ENCODE data around the gene ASB18.
"Not testable (repeated sequence)": the region's sequence is repeated elsewhere in the genome, so short reads cannot be mapped to it uniquely, and the experiment has no call there.

The ASB18 gene

DNA sequence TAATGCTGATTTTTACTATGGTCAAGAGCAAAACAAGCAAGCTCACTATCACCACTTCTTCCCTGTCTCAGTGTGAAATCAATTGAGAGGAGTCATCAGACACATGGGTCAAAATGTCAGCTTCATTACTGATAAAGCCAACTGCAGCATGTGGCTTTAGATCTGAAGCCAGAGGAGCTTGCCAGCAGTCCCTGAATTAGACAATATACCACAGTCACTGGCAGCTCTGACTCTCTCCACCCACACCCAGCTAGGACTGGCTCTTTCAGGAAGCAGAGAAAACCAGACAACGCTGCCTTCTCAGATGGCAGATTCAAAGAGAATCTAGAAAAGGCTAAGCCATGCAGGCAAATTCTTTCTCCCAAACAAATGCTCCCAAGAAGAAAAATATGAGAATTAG, 20.0 kb upstream of the ASB18 start:
- no peak for DNase-seq

GRCh38 chr2:236282406-236282805, 18.2 kb upstream of the ASB18 start:
- no peak for DNase-seq

DNA sequence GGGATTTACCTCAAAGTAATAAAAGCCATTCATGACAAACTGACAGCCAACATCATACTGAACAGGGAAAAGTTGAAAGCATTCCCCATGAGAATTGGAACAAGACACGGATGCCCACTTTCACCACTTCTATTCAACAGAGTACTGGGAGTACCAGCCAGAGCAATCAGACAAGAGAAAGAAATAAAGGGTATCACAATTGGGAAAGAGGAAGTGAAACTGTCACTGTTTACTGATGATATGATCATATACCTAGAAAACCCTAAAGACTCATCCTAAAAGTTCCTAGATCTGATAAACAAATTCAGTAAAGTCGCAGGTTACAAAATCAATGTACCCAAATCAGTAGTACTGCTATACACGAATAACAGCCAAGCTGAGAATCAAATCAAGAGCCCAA, 17.2 kb upstream of the ASB18 start:
- no peak for DNase-seq

DNA sequence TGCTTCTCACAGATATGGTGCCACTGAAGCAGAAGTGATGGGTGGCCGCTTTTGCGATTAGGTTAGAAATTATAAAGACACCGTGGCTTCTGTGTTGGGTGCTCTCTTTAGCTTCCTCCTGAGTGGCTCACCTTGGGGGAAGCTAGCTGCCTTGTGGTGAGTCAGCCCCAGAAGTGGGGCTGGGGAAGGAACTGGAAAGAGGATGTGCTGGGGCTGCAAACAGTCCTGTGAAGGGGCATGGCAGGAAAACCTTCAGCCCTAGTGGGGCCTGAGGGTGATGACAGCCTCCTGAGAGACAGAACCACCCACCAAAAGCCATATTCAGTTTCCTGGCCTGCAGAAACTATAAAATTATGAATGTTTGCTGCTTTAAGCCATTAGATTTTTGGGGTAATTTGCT, 8.9 kb upstream of the ASB18 start:
- no peak for DNase-seq

GRCh38 chr2:236271851-236272250, 7.6 kb upstream of the ASB18 start:
- no peak for DNase-seq

GRCh38 chr2:236269876-236270275, 5.7 kb upstream of the ASB18 start:
- DNase-seq: not testable (repeated sequence)

DNA sequence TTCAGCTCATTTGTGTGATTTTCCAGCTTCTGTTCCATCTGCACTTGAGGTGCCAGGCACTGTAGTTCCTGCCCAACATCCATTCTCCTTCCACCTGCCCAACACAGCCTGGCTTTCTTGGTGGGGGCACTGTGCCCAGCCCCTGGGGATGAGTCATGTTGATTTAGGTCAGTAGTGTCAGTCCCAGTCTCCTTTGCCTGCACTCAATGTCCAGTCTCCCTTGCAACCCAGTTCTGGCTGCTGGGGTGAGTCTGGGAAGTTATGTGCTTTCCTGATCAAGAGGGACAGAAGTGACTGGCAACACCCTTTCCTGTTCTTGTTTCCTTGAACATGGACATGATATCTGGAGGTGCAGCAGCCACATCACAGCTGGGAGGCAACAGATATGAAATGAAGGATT, 1.5 kb upstream of the ASB18 start:
- no peak for DNase-seq

DNA sequence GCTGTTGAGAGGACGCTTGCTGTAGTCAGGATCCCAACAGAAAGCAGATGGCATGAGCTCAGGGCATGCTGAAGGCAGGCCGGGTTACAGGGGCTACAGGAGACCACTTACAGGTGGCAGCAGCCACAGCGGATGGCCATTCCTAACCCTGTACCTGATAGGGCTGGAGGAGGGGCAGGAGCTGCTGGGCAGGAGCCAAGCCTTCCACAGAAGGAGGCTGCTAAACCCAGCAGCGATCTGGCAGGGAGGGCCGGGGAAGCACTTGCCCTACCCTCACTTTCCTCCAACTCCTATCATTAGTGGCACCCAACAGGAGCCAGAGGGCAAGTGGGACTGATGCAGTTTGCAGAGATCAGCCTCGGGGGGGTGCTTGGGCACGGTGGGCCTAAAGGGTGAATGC, 2.0 kb downstream of the ASB18 start:
- DNase-seq: no peak

DNA sequence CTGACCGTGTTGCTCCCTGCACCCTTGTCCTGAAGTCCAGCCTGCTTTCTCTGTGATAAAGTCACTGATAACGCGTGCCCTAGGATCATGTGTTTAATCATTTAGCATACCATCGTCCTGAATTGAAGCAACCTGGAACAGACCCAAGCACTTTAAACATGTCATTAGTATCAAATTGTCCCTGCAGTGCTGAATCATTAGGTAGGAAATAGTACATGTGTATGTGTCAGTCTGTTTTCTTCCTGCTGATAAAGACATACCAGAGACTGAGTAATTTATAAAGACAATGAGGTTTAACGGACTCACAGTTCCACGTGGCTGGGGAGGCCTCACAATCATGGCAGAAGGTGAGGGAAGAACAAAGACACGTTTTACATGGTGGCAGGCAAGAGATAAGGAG, 2.8 kb downstream of the ASB18 start:
- DNase-seq: no peak

DNA sequence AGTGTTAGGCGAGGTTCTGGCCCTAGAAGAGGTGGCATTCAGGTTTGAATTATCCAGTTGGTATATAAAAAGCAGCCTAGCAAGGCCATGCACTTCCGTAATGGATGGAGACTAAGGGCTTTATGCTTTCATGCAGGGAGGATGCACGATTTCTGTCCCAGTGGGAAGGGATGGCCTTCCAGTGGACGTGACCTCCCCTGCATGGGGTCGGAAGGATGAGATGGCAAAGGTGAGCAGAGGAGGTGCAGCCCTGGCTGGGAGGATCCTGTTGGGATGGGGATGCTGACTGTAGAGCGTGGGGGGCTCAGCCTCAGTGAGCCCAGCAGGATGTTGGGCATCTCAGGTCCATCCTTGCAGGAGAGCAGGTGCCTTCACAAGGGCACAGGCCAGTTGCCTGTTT, 4.8 kb downstream of the ASB18 start:
- no peak for DNase-seq

GRCh38 chr2:236257575-236257974, 6.6 kb downstream of the ASB18 start:
- DNase-seq: no peak

DNA sequence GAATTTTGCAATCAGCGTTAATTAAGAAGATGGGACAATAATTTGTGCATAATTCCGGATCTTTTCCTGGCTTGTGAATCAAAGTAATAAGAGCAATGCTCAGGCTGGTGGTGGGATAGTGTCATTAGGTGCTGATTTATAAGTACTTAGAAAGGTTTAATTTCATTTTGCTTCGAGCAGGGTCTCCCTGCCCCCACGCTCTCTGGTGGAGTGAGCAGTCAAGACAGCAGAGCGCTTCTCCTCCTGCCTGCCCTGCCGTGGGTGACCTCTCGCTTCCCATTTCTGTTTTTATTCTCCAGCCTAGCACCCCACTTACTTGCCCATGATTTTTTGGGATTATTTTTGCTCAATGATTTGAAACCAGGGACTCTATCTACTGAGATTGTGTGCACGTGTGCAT, 7.1 kb downstream of the ASB18 start:
- no peak for DNase-seq

- no peak for DNase-seq
Observed at GRCh38 chr2:236256366-236256985, 7.7 kb downstream of the ASB18 start.

- DNase-seq: no peak
Observed at GRCh38 chr2:236254674-236255073, 9.5 kb downstream of the ASB18 start.

DNA sequence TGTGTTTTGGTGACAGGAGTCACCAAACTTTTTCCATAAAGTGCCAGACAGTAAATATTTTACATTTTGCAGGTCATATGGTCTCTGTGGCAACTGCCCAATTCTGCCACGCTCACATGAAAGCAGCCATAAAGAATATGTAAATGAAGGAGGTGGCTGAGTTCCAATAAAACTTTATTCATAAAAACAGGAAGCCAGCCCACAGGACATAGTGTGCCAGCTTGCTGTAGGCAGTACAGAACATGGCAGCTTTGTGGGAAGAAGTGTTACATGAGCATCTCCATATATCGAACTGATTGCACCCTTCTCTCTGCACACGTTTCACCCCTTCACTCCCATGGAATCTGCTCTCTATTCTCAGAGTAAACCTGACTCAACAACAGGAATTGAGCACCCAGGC, 10.2 kb downstream of the ASB18 start:
- DNase-seq: no peak

GRCh38 chr2:236252602-236253001, 11.6 kb downstream of the ASB18 start:
- no peak for DNase-seq

GRCh38 chr2:236250909-236251579, 13.2 kb downstream of the ASB18 start:
- DNase-seq: no peak

- no peak for DNase-seq
Observed at GRCh38 chr2:236250286-236250685, 13.9 kb downstream of the ASB18 start.

DNA sequence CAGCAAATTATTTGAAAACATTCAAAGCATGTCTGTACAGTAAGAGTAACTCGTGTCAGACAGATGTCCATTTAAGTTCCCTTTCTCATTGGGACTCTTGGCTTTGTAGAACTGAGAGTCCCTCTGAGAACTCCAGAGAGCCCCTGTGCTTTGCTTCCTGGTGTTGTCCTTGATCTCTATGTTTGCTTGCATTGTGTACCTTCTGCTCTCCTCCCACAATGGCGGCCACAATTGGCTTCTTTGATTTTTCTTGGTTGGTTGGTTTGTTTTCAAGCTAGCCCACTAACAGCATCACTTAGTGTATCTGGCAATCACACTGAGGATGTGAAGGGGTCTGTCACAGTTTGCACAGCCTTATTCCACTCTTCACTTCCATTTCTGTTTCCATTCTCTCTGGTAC, 15.1 kb downstream of the ASB18 start:
- DNase-seq: no peak

DNA sequence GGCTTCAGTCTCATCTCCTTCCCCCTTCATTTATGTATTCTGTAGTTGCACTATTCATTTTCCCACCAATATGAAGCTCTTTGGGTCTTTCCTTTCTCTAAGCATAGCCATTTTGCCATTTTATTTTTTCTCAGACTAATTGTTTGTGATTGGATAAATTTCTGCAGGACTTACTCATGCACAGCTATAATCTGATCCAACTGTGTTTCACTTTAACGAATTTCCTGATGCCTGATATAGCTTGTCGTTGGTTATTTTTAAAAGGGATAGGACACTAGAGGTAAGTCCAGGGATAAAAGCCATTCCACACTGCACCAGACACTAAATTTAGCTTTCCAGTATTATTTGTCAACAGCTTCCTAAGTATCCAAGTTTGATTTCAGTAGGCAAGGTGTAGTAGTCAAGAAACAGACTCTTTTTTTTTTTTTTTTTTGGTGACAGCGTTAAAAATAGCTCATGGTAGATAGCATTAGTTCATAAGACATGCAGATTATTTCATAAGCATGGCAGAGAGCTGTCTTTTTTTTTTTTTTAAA, 17.4 kb downstream of the ASB18 start:
- no peak for DNase-seq

- DNase-seq: no peak
Observed at GRCh38 chr2:236244256-236244655, 19.9 kb downstream of the ASB18 start.

- no peak for DNase-seq
Observed at GRCh38 chr2:236242057-236242495, 22.1 kb downstream of the ASB18 start.

DNA sequence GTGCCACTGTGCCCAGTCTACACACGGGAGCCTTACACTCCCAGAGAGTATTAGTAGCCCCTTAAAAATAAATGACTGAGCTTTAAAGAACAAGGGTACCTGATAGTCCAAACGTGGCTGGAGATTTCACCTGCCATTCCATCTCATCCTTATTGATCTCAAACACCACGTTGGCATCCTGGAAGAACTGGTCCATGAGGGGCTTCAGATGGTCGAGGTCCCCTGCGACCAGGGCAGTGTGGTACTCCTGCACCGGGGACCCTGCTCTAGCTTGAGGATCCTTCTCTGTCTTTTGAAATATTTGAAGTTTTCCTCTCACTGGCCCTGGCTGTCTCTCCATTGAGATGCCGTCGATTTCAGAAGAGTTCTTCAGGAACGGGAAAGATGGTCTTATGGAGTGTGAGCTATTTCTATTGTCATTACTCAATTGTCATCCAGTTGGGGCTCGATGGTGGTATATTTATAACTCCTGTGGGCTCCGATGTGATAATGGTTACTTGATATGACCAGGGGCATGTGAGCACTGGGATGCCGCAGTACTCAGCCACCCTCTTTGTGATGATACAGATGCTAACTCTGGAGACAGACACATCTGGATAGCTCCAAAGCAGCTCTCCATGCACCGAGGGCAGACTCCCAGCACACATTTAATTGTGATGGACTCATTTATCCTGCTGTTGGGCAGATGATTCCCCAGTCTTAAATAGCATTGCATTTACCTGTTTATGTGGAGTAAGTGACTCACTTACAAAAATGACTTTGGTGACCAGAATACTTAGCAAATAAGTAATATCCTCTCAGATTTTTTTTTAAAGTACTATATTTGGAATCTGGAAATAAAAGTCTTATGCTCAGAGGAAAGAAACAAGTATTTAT, 22.8 kb downstream of the ASB18 start:
- DNase-seq: no peak

All from hematopoietic multipotent progenitor cell treated with erythropoietin and hydrocortisone succinate and interleukin-3 and kit ligand, for 6 days (in vitro differentiated cells).